ENCODE results near the gene KIF13A. TPM values are rescaled to one million over a fixed set of nuclear protein-coding genes. Genes with fewer than 3 reads are reported as not detected.

The KIF13A gene
- total and polyA plus RNA-seq, 10 of the 15 experiments (the other 5 are each of a cell fraction or from before 2014, with no cell fraction given): 0.02 to 0.26 (median 0.13) TPM; not detected in 2

- Histone ChIP-seq H3K9ac (ENCODE audit: control insufficient read depth, insufficient read depth, low read length) (no peak overlapping the region), H3K27me3 (replicated peaks in 1 of 2; ENCODE audit: control insufficient read depth in 2 of 2, insufficient read depth in 2 of 2, low read length in 1 of 2) (peaks cover 0 to 2% of the 10 kb centered on the region in 2 experiments; a peak in 2 of 4 replicates), H3K4me3 (no peak overlapping the region), H3K36me3 (ENCODE audit: control insufficient read depth in 2 of 2, insufficient read depth in 2 of 2, low read length in 1 of 2) (no peaks in the 10 kb centered on the region), H3K4me2 (ENCODE audit: control insufficient read depth, insufficient read depth) (no peak overlapping the region), H2AFZ (ENCODE audit: control insufficient read depth, low read depth, low read length) (no peak overlapping the region), H3K27ac (ENCODE audit: control insufficient read depth, insufficient read depth) (no peak overlapping the region), H3K79me2 (ENCODE audit: control insufficient read depth, insufficient read depth, low read length) (no peaks in the 10 kb centered on the region), H4K20me1 (ENCODE audit: control insufficient read depth, insufficient read depth) (no peaks in the 10 kb centered on the region), H3K9me3 (replicated peaks; ENCODE audit: control insufficient read depth, insufficient read depth, low read length) (no peaks in the 10 kb centered on the region), H3K4me1 (ENCODE audit: control insufficient read depth, insufficient read depth, low read length) (no peaks in the 10 kb centered on the region)
- BruUV-seq (replicated peaks): no TSS peak
- ChIA-PET POLR2A (no interaction called here), RAD21 (ENCODE audit: unreplicated experiment) (no interaction called here), CTCF (interaction anchor here (0.6 kb wide), 1 partner anchor 592 kb away, joined by 3 read pairs; no protein-coding TSS in a partner anchor), SMC1A (ENCODE audit: uncharacterized antibody, unreplicated experiment) (interaction anchor here (0.7 to 1.1 kb wide), 2 partner anchors 12 to 89 kb away, joined by 3 to 4 read pairs; no protein-coding TSS in a partner anchor)
- TF ChIP-seq CBX3 (IDR thresholded peaks at IDR 0.05; ENCODE audit: borderline replicate concordance, low read depth) (no peak), GATAD2B (conservative IDR thresholded peaks at IDR 0.05; ENCODE audit: low read depth) (no peak), EGR1 (IDR thresholded peaks at IDR 0.05; ENCODE audit: borderline replicate concordance in 1 of 2, low read depth in 2 of 2, low read length in 2 of 2) (no peak), WRNIP1 (IDR thresholded peaks at IDR 0.05; ENCODE audit: borderline replicate concordance, low read depth, low read length) (no peak), E2F8 (IDR thresholded peaks at IDR 0.05; ENCODE audit: low read depth, partially characterized antibody) (no peak), PML (IDR thresholded peaks at IDR 0.05; ENCODE audit: low read length) (no peak), CBFB (IDR thresholded peaks at IDR 0.05; ENCODE audit: low read depth) (no peak), SMARCA5 (IDR thresholded peaks at IDR 0.05) (no peak), SPI1 (IDR thresholded peaks at IDR 0.05; ENCODE audit: borderline replicate concordance, insufficient read depth, low read depth, low read length) (no peak)
- intact Hi-C loops (cut with micrococcal nuclease; ENCODE audit: unreplicated experiment) (no loop called here), in situ Hi-C loops (cut with MboI) (no loop called here)
- DNase-seq (ENCODE audit: low read depth, low spot score) (no peak), ATAC-seq (no peak), FAIRE-seq (no peak)
- 32% methylated on average over 4 of the region's 5 CpGs for WGBS (ENCODE audit: insufficient coverage, insufficient replicate concordance, low lambda C conversion rate, missing lambda C conversion rate)
Measured at GRCh38 chr6:17935188-17936149, 52.0 kb downstream of the KIF13A start.

All from GM12878 (cell line).